HG03060 (cell line): ENCODE results near the gene TP53BP2.

ENCODE experiments used
- ATAC-seq: cut with Tn5 transposase; IDR thresholded peaks from one replicate; pipeline ENCODE4 v1.9.1; 2021; ENCODE audit warnings: low read depth, moderate number of reproducible peaks; ENCODE audit not compliant: unreplicated experiment

TP53BP2 gene

GRCh38 chr1:223802032-223802431 lies 43.7 kb downstream of the TP53BP2 start:
- no peak for ATAC-seq

GRCh38 chr1:223796210-223796609 lies 49.5 kb downstream of the TP53BP2 start:
- ATAC-seq = no peak

DNA sequence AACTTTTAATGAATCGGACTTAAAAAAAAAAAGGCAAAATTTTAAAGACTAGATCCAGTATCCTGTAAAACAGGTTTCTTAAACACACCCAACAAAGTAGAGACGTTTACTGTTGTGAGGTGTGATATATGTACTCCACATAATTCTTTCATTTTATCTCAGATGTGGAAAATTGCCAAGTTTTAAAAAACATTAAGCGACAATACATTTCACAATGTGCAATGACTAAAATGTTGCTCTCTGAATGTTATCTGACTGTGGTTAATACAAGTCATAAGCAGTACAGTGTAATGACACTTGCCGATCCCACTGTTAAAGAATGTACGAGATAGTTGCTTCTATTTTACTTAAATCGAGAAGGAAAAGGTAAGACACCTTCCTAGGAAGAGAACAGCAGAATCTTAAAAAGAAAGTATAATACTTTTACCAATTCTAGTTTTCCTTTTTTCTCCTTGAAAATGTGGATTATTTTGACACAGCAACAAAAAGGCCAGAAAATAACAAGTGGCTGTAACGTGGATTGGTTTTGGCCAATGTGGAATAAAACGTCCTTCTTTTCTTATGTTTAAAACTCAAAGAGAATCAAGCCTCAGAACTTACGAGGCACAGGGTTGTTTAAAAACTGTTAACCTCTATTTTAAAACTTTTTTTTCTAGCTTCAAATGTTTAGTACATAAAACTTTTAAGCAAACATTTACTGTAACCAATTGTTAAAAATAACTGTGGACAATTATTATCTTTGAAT lies 51.4 kb downstream of the TP53BP2 start:
- ATAC-seq = no peak

GRCh38 chr1:223793716-223794115 lies 52.0 kb downstream of the TP53BP2 start:
- no peak for ATAC-seq

DNA sequence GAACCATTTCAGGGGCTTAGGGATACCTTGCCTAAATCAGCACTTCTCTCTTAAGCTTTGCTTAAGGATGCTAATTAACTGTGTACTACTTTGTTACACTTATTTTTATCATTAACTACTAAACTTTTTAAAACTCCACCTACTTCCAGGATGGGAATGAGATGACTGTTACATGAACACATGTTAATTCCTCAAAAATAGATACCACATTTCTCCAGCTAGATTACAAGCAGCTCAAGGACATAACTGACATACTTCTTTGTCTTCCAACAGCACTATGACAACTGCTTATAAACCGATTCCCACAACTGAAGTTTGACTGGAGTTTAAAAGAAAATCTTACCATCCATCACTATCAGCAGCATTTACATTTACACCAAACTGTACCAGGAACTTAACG lies 53.7 kb downstream of the TP53BP2 start:
- no peak for ATAC-seq

- ATAC-seq = no peak
These were observed 56.9 kb downstream of the TP53BP2 start for GRCh38 chr1:223788746-223789415.

- no peak for ATAC-seq
These were observed 59.9 kb downstream of the TP53BP2 start for GRCh38 chr1:223785808-223786207.

DNA sequence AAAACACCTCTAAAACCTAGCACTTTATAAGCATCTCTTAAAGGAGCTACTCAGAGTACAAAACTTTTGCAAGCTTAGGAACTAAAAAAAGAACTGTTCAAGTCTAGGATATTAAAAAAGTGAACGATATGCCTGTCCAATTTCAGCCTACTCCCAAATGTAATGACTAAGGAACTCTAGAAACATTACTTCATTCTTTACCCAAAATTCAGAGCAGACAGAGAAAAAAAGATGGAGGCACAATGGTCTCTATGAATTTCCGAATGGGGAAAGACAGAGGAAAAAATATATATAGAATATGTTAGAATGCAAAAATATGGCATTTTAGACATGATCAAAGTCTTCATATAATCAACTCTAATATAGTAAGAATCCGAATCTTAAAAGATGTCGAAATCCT lies 61.2 kb downstream of the TP53BP2 start:
- ATAC-seq = no peak

GRCh38 chr1:223783676-223784075 lies 62.1 kb downstream of the TP53BP2 start:
- ATAC-seq = no peak

- no peak for ATAC-seq
These were observed 64.8 kb downstream of the TP53BP2 start for GRCh38 chr1:223780949-223781348.

DNA sequence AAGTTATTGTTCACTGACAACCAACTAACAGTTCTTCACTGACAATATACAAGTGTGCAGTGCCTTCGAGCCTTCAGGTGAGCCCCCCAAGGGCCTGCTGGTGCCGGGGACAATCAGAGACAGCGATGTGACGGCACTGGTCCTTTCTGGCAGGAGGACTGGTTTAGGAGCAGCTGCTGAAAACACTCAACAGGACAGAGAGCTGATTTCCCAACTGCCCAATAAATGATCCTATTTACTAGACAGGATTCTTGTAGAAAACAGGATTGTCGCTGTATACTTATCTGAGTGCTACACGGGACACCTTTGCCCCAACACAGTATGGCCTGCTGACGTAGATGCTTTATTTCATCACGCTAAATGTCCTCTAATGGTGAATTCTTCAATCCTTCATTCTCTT lies 65.4 kb downstream of the TP53BP2 start:
- no peak for ATAC-seq

- no peak for ATAC-seq
These were observed 68.8 kb downstream of the TP53BP2 start for GRCh38 chr1:223776826-223777454.

- no peak for ATAC-seq
These were observed 69.5 kb downstream of the TP53BP2 start for GRCh38 chr1:223776075-223776814.

GRCh38 chr1:223775711-223776074 lies 70.1 kb downstream of the TP53BP2 start:
- ATAC-seq = no peak

DNA sequence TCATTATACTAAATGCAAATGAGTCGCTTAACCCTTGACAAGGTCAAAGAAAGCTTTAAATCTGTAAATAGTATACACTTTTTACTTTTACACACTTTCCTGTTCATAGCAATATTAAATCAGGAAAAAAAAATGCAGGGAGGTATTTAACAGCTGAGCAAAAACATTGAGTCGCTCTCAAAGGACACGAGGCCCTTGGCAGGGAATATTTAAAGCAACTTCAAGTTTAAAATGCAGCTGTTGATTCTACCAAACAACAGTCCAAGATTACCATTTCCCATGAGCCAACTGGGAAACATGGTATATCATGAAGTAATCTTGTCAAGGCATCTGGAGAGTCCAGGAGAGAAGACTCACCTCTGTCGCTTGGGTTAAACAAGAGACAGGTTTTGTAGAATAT lies 70.7 kb downstream of the TP53BP2 start:
- no peak for ATAC-seq

DNA sequence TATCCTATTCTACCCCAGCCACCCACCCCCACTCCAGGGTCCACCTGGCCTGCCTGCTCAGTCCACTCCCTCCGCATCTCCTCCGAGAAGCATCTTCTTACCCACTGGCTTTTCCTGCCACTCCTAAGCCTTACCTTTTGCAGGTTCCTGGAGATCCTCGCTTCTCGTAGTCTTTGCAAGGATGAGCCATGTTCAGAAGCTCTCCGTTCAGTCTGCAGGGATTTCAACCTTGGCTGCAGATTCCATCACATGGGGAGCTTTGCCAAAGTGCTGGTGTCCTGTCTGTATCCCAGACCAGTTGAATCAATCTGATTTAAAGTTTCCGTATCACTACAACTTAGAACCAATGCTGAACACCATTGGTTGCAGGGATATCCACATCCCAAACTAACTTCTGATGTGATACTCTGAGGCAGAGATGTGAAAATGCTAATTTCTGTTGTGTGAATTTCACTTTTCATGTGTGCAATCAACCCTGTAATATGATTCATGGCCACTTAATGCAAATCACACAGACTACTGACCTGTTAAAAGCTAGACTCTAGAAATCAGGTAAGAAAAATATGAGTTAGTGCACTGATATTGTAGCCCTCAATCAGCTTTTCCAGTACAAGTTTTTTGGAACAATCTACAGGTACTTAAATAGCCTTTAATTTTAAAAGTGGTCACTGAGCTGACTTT lies 71.5 kb downstream of the TP53BP2 start:
- no peak for ATAC-seq

GRCh38 chr1:223772771-223773160 lies 73.0 kb downstream of the TP53BP2 start:
- no peak for ATAC-seq

DNA sequence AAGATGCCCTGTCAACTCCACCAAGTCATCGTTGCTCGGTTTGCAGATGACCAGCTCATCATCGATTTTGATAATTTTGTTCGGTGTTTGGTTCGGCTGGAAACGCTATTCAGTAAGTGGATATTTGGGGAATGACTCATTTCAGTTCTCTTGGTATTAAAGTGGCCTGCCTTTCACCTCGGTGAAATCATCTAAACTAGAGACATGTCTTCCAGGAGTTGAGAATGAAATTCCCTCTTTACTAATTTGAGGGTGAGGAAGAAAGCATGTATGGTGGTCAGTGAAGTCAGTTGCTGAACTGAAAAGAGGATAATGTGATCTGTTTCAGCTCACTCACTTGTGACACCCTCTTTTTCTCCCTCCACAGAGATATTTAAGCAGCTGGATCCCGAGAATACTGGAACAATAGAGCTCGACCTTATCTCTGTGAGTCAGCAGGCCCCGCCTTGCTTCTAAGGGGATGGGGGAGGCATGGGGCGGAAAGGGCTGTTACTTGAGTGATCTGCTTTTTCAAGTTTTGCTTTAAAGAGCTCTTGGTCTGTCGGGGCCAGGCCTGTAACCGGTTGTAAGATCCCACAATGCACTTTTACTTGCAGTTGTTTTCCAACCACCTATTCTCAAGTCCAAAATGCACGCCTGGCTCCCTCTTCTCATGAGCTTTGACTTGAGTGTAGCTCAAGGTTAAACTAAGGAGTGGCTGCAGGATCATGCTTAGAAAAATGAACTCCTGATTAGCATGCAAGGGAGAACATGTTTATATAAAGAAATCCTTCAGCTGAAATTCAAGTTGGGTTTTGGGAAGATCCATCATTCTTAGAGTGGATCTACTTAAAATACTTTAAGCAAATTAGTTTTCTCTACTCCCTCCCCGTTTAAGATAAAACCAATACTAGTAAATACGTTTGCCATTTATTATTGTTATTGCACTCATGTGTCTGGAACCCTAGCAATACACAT lies 73.7 kb downstream of the TP53BP2 start:
- no peak for ATAC-seq

DNA sequence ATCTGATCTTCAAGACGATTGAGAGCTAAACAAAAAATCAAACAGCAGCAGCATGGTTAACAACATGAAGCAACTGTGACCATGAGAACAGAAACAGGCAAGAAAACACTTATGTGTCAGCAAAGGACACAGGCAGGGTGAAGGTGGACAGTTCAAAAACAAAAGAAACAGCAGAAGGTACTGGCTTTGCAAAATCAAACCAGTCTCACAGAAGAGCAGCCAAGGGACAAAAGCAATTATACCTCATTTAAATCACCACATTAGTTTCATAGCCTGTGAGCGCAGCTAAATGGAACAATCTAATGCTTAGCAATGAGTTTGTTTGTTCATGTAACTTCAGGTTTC lies 74.3 kb downstream of the TP53BP2 start:
- ATAC-seq = no peak
